GM23338 (cell line): ENCODE measurements around the gene MARCHF3.

Source experiments
- CREB1 ChIP-seq: fragments of 250-450 bp; sonication (Bioruptor Pico); IDR thresholded peaks from 2 replicates; pipeline ENCODE4 v1.5.0; 2020; ENCODE audit warnings: low read depth, mild to moderate bottlenecking, moderate library complexity
- CTCF ChIP-seq, 2 experiments: fragments of 200-600 bp in 1 of 2; sonication (generic) in 1 of 2; conservative IDR thresholded peaks; 2 replicates each; pipeline versions ENCODE4 v1.5.1 to v1.6.1; 2016 to 2017; ENCODE audit warnings: antibody characterized with exemption in 2 of 2, low read depth in 2 of 2, mild to moderate bottlenecking in 2 of 2, moderate library complexity in 1 of 2
- ETS1 ChIP-seq: IDR thresholded peaks from 2 replicates; pipeline ENCODE4 v1.6.1; 2016; ENCODE audit warnings: antibody characterized with exemption
- EZH2 ChIP-seq: fragments of 200-600 bp; sonication (generic); IDR thresholded peaks from one replicate; pipeline ENCODE4 v1.8.0; 2017; ENCODE audit warnings: antibody characterized with exemption, mild to moderate bottlenecking, low read depth; ENCODE audit not compliant: unreplicated experiment
- EZH2phosphoT487 ChIP-seq: fragments of 200-600 bp; sonication (generic); IDR thresholded peaks from one replicate; pipeline ENCODE4 v1.8.1; 2018; ENCODE audit warnings: antibody characterized with exemption; ENCODE audit not compliant: unreplicated experiment
- JUNB ChIP-seq: IDR thresholded peaks from one replicate; pipeline ENCODE4 v1.6.1; 2016; ENCODE audit warnings: antibody characterized with exemption; ENCODE audit not compliant: unreplicated experiment
- NANOG ChIP-seq: IDR thresholded peaks from 2 replicates; pipeline ENCODE4 v1.6.1; 2016; ENCODE audit warnings: antibody characterized with exemption, borderline replicate concordance
- POLR2AphosphoS5 ChIP-seq: IDR thresholded peaks from 2 replicates; pipeline ENCODE4 v1.6.1; 2016; ENCODE audit warnings: antibody characterized with exemption, low read depth
- REST ChIP-seq: IDR thresholded peaks from one replicate; pipeline ENCODE4 v1.6.1; 2018; ENCODE audit warnings: antibody characterized with exemption; ENCODE audit not compliant: unreplicated experiment
- STAT1 ChIP-seq: IDR thresholded peaks from one replicate; pipeline ENCODE4 v1.6.1; 2016; ENCODE audit warnings: antibody characterized with exemption; ENCODE audit not compliant: unreplicated experiment
- ZNF114 ChIP-seq: fragments of 250-450 bp; sonication (Bioruptor Pico); IDR thresholded peaks from 2 replicates; pipeline ENCODE4 v1.5.0; 2020; ENCODE audit warnings: mild to moderate bottlenecking, moderate library complexity
- ZNF331 ChIP-seq: fragments of 250-450 bp; sonication (Bioruptor Pico); IDR thresholded peaks from 2 replicates; pipeline ENCODE4 v1.5.0; 2020; ENCODE audit warnings: low read depth, mild to moderate bottlenecking, moderate library complexity
- ZNF462 ChIP-seq: fragments of 250-450 bp; sonication (Bioruptor Pico); IDR thresholded peaks from 2 replicates; pipeline ENCODE4 v1.5.0; 2020; ENCODE audit warnings: mild to moderate bottlenecking, moderate library complexity

- TF ChIP-seq POLR2AphosphoS5 (no peak), CTCF (conservative IDR thresholded peaks at IDR 0.05; ENCODE audit: low read depth in 2 of 2) (no peak), EZH2 (no peak), ZNF331 (CRISPR knock-in tag) (no peak), EZH2phosphoT487 (no peak), ETS1 (no peak), REST (no peak), CREB1 (CRISPR knock-in tag) (no peak), NANOG (no peak), JUNB (no peak), ZNF462 (CRISPR knock-in tag) (no peak), STAT1 (no peak), ZNF114 (CRISPR knock-in tag) (no peak)
Observed at GRCh38 chr5:126830061-126830460, 200.3 kb downstream of the MARCHF3 start.
